22Rv1 (cell line): Measurements from ENCODE around the gene ARHGEF40.

Experiments
- CTCF ChIP-seq: fragments of 450-650 bp; IDR thresholded peaks from 2 replicates; pipeline ENCODE4 v1.5.1; 2017; ENCODE audit warnings: mild to moderate bottlenecking
- ZFX ChIP-seq: fragments of 450-650 bp; IDR thresholded peaks from 2 replicates; pipeline ENCODE4 v1.6.1; 2017; ENCODE audit warnings: antibody characterized with exemption, borderline replicate concordance

GRCh38 chr14:21096978-21097635, 27.0 kb downstream of the ARHGEF40 start:
- no peak for TF ChIP-seq CTCF
- no peak for TF ChIP-seq ZFX
